Immature natural killer cell (primary cell): ENCODE measurements around the gene ZFYVE28. TPM values are rescaled to one million over a fixed set of nuclear protein-coding genes. Genes with fewer than 3 reads are reported as not detected.
A peak's percentile ranks its signal among the peaks of the same experiment; 100 is the strongest.

Experiments used
- DNase-seq, 3 donors: peaks; one replicate each; pipeline ENCODE4 v3.0.0; 2022; ENCODE audit warnings: mixed read lengths in 1 of 3
- H3K27ac Mint-ChIP-seq, 6 donors: one replicate each; pipeline ENCODE4 v1.8.0; 2020; ENCODE audit warnings: mixed read lengths in 6 of 6, mild to moderate bottlenecking in 5 of 6, inconsistent platforms in 4 of 6, moderate library complexity in 3 of 6
- H3K27me3 Mint-ChIP-seq, 3 donors: one replicate each; pipeline ENCODE4 v1.8.0; 2020 to 2021; ENCODE audit warnings: low read depth in 3 of 3, mild to moderate bottlenecking in 3 of 3, mixed read lengths in 3 of 3, moderate library complexity in 3 of 3, inconsistent platforms in 1 of 3
- H3K36me3 Mint-ChIP-seq, 3 donors: one replicate each; pipeline ENCODE4 v1.8.0; 2020; ENCODE audit warnings: mixed read lengths in 3 of 3, inconsistent platforms in 2 of 3, mild to moderate bottlenecking in 2 of 3
- H3K4me1 Mint-ChIP-seq, 2 donors: one replicate each; pipeline ENCODE4 v1.8.0; 2020; ENCODE audit warnings: inconsistent platforms in 2 of 2, mild to moderate bottlenecking in 2 of 2, mixed read lengths in 2 of 2, moderate library complexity in 1 of 2
- H3K4me3 Mint-ChIP-seq, 5 donors: one replicate each; pipeline ENCODE4 v1.8.0; 2020; ENCODE audit warnings: mild to moderate bottlenecking in 5 of 5, mixed read lengths in 5 of 5, inconsistent platforms in 3 of 5, moderate library complexity in 3 of 5
- H3K9me3 Mint-ChIP-seq, 6 donors: one replicate each; pipeline ENCODE4 v1.8.0; 2020; ENCODE audit warnings: mild to moderate bottlenecking in 6 of 6, mixed read lengths in 6 of 6, inconsistent platforms in 4 of 6, moderate library complexity in 3 of 6
- polyA plus RNA-seq, 3 donors: library from polyadenylated mRNA; unstranded; fragments of 300-500 nt; fragmentation: Illumina TruSeq; gene quantifications; one replicate each; pipeline ENCODE4 v1.2.3, GENCODE V29; 2021

Gene ZFYVE28
- polyA plus RNA-seq, 3 donors from 2014 or later: 11.9 to 17.5 (median 14.4) TPM

DNA sequence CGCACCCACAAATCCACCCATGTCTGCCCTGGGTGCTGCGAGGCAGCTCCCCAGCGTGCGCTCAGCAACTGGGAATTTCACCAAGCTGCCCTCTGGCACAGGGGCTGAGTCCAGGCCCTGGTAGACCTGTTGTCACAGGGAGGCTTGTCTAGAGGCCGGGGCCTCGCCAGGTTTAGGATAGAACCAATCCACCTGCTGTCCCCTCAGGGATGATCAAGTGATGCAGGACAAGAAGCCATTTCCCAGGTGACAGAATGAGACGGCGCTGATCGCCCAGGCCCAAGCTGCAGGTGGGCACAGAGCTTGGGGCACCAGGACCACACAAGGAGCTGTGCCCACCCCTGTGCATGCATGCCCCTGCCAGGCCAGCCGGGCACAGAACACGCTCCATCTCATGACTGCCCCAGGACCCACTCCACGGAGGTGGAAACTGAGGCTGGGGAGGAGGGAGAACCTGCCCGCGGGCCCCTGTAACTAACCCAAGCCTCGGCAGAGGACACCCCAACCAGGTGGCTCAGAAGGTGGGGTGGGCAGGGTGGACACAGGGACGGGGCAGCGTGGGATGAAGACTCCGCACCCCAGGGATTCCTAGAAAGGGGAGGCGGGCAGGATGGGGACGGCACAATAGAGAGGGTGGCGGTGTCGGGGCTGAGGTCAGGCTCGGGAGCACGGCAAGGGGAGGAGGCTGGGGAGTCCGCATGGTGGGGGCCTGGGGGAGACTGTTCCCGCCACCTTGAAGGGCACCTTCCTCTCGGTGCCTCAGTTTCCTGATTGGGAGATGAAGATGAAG, 78.0 kb downstream of the ZFYVE28 start:
- peaks cover 0 to 2% (median 0%) of the 10 kb centered on the region in 6 donors for H3K9me3 Mint-ChIP-seq
- no peak overlapping the region for H3K4me3 Mint-ChIP-seq
- H3K27ac Mint-ChIP-seq: no peak overlapping the region
- H3K36me3 Mint-ChIP-seq: peaks cover 11 to 34% (median 34%) of the 10 kb centered on the region in 3 donors
- DNase-seq: no peak
- H3K27me3 Mint-ChIP-seq: peaks cover 0 to 4% (median 3%) of the 10 kb centered on the region in 3 donors
- H3K4me1 Mint-ChIP-seq: peaks cover 0 to 11% of the 10 kb centered on the region in 2 donors

DNA sequence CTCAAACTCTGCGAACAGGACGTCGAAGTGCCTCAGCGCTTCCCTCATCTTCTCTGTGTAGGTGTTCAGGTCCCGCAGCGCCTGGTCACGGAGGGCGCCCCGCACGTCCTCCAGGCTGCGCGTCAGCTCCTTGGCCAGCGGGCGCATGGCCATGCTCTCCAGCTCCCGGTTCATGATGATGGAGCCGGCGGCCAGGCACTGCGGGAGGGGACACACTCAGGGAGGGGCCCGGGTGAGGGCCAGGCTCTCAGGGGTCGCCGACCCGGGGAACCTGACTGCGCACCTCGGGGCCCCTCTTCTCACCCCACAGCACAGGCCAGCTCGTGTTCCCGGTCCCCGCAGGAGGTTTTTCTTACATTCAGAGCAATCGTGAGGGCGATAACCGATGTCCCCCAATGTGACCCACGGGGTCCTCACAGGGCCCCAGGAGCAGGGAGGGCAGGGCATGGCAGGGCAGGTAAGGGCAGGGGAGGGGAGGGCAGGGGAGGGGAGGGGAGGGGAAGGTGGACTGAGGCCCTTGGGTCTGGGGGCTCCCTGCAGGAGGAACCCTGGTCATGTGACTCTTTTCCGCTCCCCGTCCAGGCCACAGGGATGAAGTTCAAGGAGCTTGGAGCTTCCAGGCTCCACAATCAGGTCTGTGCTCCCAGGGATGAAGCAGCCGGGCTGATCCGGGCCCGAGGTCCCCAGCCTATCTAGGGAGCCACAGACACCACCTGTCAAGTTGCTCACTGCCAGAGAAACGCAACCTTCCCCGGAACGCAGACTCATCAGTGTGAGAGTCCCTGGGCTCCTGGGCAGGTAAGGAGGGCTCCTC, 78.8 kb downstream of the ZFYVE28 start:
- H3K27ac Mint-ChIP-seq: no peak overlapping the region
- H3K36me3 Mint-ChIP-seq: peaks cover 7 to 31% (median 30%) of the 10 kb centered on the region in 3 donors
- H3K4me1 Mint-ChIP-seq: peaks cover 0 to 16% of the 10 kb centered on the region in 2 donors
- peaks cover 0 to 4% (median 3%) of the 10 kb centered on the region in 3 donors for H3K27me3 Mint-ChIP-seq
- H3K4me3 Mint-ChIP-seq: no peak overlapping the region
- DNase-seq: no peak
- H3K9me3 Mint-ChIP-seq: peaks cover 0 to 2% (median 0%) of the 10 kb centered on the region in 6 donors

DNA sequence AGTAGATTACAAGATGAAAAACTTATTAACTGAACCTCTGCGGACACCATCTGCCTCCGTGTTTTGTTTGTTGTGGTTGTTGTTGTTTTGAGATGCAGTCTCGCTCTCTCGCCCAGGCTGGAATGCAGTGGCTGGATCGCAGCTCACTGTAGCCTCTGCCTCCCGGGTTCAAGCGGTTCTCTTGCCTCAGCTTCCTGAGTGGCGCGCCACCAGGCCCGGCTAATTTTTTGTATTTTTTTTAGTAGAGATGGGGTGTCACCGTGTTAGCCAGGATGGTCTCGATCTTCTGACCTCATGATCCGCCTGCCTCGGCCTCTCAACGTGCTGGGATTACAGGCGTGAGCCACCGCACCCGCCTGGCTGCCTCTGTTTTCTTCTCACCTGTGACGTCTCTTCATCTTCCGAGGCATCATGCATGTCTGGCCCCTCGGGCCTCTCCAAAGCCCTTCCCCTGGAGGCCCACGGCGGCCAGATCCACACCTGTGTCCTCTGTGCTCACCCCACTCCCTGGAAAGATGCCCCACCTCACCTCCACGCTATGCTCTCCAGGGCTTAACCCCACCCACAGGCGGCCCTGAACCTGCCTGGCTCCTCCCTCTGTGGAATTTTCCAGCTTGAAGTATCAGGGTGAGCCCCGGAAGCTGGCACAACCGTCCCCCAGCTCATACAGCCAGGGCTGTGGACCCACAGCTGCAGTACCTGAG, 79.5 kb downstream of the ZFYVE28 start:
- H3K27ac Mint-ChIP-seq: peak overlapping the region in 1 of 6 donors; percentile 53

DNA sequence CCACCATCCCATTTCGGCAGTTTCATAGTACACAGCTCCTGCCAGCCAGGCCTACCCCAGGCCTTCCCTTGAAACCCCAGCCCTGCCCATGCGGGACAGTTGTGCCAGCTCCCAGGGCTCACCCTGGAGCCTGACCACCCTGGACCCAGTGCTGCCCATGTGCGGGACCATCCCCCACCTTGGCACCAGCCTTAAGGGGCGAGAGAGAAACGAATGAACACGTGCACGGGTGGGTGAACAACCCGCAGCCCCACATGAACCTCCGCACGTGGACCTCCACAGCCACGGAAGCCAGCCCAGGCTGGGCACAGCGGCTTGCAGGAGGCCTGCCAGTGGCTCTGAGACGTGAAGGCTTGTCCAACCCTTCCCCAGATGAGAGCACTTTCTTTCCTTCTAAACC, 80.5 kb downstream of the ZFYVE28 start:
- Mint-ChIP-seq H3K27me3 (peaks cover 0 to 5% (median 3%) of the 10 kb centered on the region in 3 donors), H3K4me1 (peaks cover 8 to 23% of the 10 kb centered on the region in 2 donors), H3K27ac (peak overlapping the region in 1 of 6 donors; percentile 10), H3K36me3 (peaks cover 7 to 25% (median 24%) of the 10 kb centered on the region in 3 donors), H3K9me3 (no peaks in the 10 kb centered on the region), H3K4me3 (no peak overlapping the region)
- DNase-seq: no peak

More for the DNA sequence above, 79.5 kb downstream of the ZFYVE28 start:
- Mint-ChIP-seq H3K9me3 (peaks cover 0 to 2% (median 0%) of the 10 kb centered on the region in 6 donors), H3K36me3 (peaks cover 7 to 29% (median 27%) of the 10 kb centered on the region in 3 donors), H3K4me1 (peaks cover under 1 to 16% of the 10 kb centered on the region in 2 donors), H3K4me3 (no peak overlapping the region), H3K27me3 (peaks cover 0 to 7% (median 3%) of the 10 kb centered on the region in 3 donors)
- DNase-seq: no peak

DNA sequence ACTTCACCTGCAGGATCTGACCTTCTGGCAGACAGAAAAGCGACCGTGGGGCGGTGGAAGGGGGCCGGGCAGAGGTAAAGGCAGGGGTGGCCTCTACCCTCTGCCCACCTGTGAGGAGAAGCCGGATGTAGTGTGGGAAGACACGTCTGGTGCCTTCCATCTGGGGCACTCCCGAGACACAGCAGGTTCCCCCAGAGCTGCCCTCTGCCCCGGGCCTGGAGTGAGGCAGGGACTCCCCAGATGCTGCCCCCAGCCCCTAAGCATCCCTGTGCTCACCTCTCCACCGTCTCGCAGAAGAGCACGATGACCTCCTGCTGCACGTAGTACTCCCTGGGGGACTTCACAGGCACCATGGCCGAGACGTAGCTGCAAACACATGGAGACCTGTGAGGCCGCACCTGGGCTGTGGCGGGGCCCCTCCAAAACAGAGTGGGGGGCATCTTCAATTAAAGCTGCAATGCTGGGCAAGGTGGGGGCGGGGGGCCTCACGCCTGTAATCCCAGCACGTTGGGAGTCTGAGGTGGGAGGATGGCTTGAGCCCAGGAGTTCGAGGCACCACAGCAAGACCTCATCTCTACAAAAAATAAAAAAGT, 81.2 kb downstream of the ZFYVE28 start:
- Mint-ChIP-seq H3K36me3 (peaks cover 7 to 24% (median 23%) of the 10 kb centered on the region in 3 donors), H3K4me1 (peaks cover 8 to 23% of the 10 kb centered on the region in 2 donors), H3K4me3 (no peak overlapping the region), H3K9me3 (no peaks in the 10 kb centered on the region), H3K27me3 (peaks cover 0 to 5% (median 3%) of the 10 kb centered on the region in 3 donors), H3K27ac (no peak overlapping the region)
- no peak for DNase-seq

DNA sequence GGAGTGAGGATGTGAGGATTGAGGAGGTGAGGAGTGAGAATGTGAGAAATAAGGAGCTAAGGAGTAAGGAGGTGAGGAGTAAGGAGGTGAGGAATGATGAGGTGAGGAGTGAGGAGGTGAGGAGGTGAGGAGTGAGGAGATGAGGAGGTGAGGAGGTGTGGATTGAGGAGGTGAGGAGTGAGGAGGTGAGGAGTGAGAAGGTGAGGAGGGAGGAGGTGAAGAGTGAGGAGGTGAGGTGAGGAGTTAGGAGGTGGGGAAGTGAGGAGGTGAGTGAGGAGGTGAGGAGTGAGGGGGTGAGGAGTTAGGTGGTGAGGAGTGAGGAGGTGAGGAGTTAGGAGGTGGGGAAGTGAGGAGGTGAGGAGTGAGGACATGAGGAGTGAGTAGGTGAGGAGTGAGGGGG, 81.8 kb downstream of the ZFYVE28 start:
- no peak overlapping the region for H3K4me3 Mint-ChIP-seq
- peaks cover 0 to 5% (median 3%) of the 10 kb centered on the region in 3 donors for H3K27me3 Mint-ChIP-seq
- H3K27ac Mint-ChIP-seq: peak overlapping the region in 1 of 6 donors; percentile 2
- H3K9me3 Mint-ChIP-seq: no peaks in the 10 kb centered on the region
- H3K36me3 Mint-ChIP-seq: peaks cover 7 to 24% (median 23%) of the 10 kb centered on the region in 3 donors
- no peak for DNase-seq
- peaks cover 8 to 23% of the 10 kb centered on the region in 2 donors for H3K4me1 Mint-ChIP-seq

DNA sequence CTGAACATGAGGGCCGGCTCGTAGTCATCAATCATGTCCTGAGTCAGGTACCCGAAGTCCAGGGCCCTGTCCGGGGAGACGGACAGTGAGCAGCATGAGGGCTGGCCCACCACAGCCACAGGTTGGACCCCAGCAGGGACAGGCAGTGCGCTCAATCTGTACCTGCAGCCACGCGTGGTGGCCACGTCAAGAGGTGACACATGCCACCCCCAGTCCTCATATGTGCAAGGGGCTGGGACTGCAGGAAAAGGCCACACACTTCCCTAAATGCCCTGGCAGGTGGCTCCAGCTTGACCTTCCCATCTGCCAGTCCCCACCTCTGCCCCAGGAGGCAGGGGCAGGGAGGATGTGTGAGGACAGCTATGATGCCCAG, 82.7 kb downstream of the ZFYVE28 start:
- DNase-seq: no peak
- Mint-ChIP-seq H3K36me3 (peaks cover 7 to 24% (median 23%) of the 10 kb centered on the region in 3 donors), H3K4me1 (peaks cover 8 to 23% of the 10 kb centered on the region in 2 donors), H3K4me3 (no peak overlapping the region), H3K9me3 (no peaks in the 10 kb centered on the region), H3K27me3 (peaks cover 0 to 5% (median 3%) of the 10 kb centered on the region in 3 donors), H3K27ac (peak overlapping the region in 1 of 6 donors; percentile 25)

GRCh38 chr4:2334826-2335728, 83.4 kb downstream of the ZFYVE28 start:
- Mint-ChIP-seq H3K4me1 (peaks cover 8 to 23% of the 10 kb centered on the region in 2 donors), H3K27me3 (peaks cover 2 to 5% (median 5%) of the 10 kb centered on the region in 3 donors), H3K4me3 (peak overlapping the region in 1 of 5 donors; percentile 12), H3K36me3 (peaks cover 9 to 28% (median 27%) of the 10 kb centered on the region in 3 donors), H3K9me3 (no peaks in the 10 kb centered on the region), H3K27ac (peak overlapping the region in 2 of 6 donors; percentile 7 to 40)
- peak in 1 of 3 donors; percentile 8 for DNase-seq

- H3K27me3 Mint-ChIP-seq: peaks cover 2 to 5% (median 3%) of the 10 kb centered on the region in 3 donors
- peaks cover 8 to 23% of the 10 kb centered on the region in 2 donors for H3K4me1 Mint-ChIP-seq
- H3K9me3 Mint-ChIP-seq: no peaks in the 10 kb centered on the region
- H3K27ac Mint-ChIP-seq: peak overlapping the region in 4 of 6 donors; percentile 66 to 78 (median 72)
- H3K4me3 Mint-ChIP-seq: peak overlapping the region in 3 of 5 donors; percentile 15 to 56 (median 44)
- H3K36me3 Mint-ChIP-seq: peaks cover 17 to 32% (median 31%) of the 10 kb centered on the region in 3 donors
- no peak for DNase-seq
Measured at GRCh38 chr4:2333916-2334644, 84.4 kb downstream of the ZFYVE28 start.

- Mint-ChIP-seq H3K27me3 (peaks cover 2 to 3% (median 3%) of the 10 kb centered on the region in 3 donors), H3K9me3 (peaks cover 0 to 6% (median 3%) of the 10 kb centered on the region in 6 donors), H3K4me1 (peaks cover 8 to 23% of the 10 kb centered on the region in 2 donors), H3K4me3 (peak overlapping the region; percentile 14 to 59 (median 44)), H3K36me3 (peaks cover 23 to 34% (median 33%) of the 10 kb centered on the region in 3 donors), H3K27ac (peak overlapping the region in 4 of 6 donors; percentile 48 to 78 (median 68))
- DNase-seq: peak; percentile 23 to 51 (median 51)
Measured at GRCh38 chr4:2333356-2333841, 85.0 kb downstream of the ZFYVE28 start.

DNA sequence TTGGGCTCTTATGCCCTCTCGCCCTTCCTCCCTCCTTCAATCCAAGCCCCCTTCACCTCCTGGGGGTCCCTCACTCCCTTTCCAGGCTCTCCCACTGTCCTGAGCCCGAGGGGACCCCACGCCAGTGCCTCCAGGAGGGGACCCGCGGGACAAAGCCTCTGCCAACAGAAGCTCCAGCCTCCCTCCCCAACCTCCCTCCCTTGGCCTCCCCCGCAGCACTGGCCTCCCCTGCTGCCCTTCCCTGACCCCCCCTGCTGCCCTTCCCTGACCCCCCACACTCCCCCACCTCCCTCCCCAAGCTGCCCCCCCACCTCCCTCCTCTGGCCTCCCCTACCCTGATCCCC, 85.5 kb downstream of the ZFYVE28 start:
- H3K27ac Mint-ChIP-seq: no peak overlapping the region
- no peak for DNase-seq

More for the DNA sequence above, 85.5 kb downstream of the ZFYVE28 start:
- H3K9me3 Mint-ChIP-seq: peaks cover 0 to 11% (median 6%) of the 10 kb centered on the region in 6 donors
- peaks cover 2 to 3% (median 3%) of the 10 kb centered on the region in 3 donors for H3K27me3 Mint-ChIP-seq
- H3K4me3 Mint-ChIP-seq: no peak overlapping the region
- H3K36me3 Mint-ChIP-seq: peaks cover 27 to 36% (median 35%) of the 10 kb centered on the region in 3 donors
- H3K4me1 Mint-ChIP-seq: peaks cover 8 to 23% of the 10 kb centered on the region in 2 donors
